Gastroesophageal sphincter (tissue), 4 donors: ENCODE measurements around the gene WFDC10A. TPM values are rescaled to one million over a fixed set of nuclear protein-coding genes. Genes with fewer than 3 reads are reported as not detected.

ENCODE experiments used
- ATAC-seq: fragments of 150-250 bp; one replicate; pipeline ENCODE4 v1.9.1; 2016; ENCODE audit warnings: mild to moderate bottlenecking, moderate library complexity
- H3K27ac ChIP-seq, 4 donors: fragments of 200-600 bp; sonication (generic) in 3 of 4; 1 replicate in 3 of 4; 2 replicates in 1 of 4; pipeline ENCODE4 v1.5.1; 2016 to 2019
- H3K27me3 ChIP-seq: fragments of 200-600 bp; sonication (generic); one replicate; pipeline ENCODE4 v1.5.1; 2019
- H3K36me3 ChIP-seq, 2 donors: fragments of 200-600 bp; sonication (generic); one replicate each; pipeline ENCODE4 v1.5.1; 2019; ENCODE audit warnings: control low read depth in 1 of 2
- H3K4me1 ChIP-seq, 3 donors: fragments of 200-600 bp; sonication (generic); 1 replicate in 2 of 3; 2 replicates in 1 of 3; pipeline ENCODE4 v1.5.1; 2016 to 2019; ENCODE audit warnings: control low read depth in 2 of 3
- H3K4me3 ChIP-seq, 2 donors: fragments of 200-600 bp; sonication (generic); one replicate each; pipeline ENCODE4 v1.5.1; 2019; ENCODE audit warnings: mild to moderate bottlenecking in 1 of 2, moderate library complexity in 1 of 2
- H3K9me3 ChIP-seq, 3 donors: fragments of 200-600 bp; sonication (generic); one replicate each; pipeline ENCODE4 v1.5.1; 2017 to 2019; ENCODE audit warnings: control low read depth in 2 of 3
- CTCF ChIP-seq, 4 experiments: fragments of 200-600 bp in 2 of 4; fragments of 450-650 bp in 2 of 4; sonication (generic) in 1 of 4; IDR thresholded peaks; one replicate each; pipeline ENCODE4 v1.5.1; 2017 to 2019; ENCODE audit warnings: antibody characterized with exemption in 4 of 4, mild to moderate bottlenecking in 2 of 4, moderate library complexity in 2 of 4
- EP300 ChIP-seq: sonication (generic); formaldehyde crosslinking; IDR thresholded peaks from one replicate; pipeline ENCODE4 v1.6.1; 2017; ENCODE audit warnings: antibody characterized with exemption, mild to moderate bottlenecking
- POLR2A ChIP-seq, 2 donors: fragments of 450-650 bp; IDR thresholded peaks; one replicate each; pipeline ENCODE4 v1.6.1; 2017; ENCODE audit warnings: antibody characterized with exemption in 2 of 2, mild to moderate bottlenecking in 2 of 2, moderate library complexity in 1 of 2
- POLR2AphosphoS5 ChIP-seq: sonication (generic); formaldehyde crosslinking; IDR thresholded peaks from one replicate; pipeline ENCODE4 v1.6.1; 2017; ENCODE audit warnings: antibody characterized with exemption
- total RNA-seq, 4 donors: library from RNA; depleted of rRNA; stranded (reverse); fragments of >200 nt; gene quantifications; one replicate each; pipeline ENCODE4 v1.1.0, GENCODE V29; 2016

Gene WFDC10A
- total RNA-seq, 4 donors from 2014 or later: not detected

GRCh38 chr20:45672765-45673164 lies 43.2 kb downstream of the WFDC10A start:
- peaks cover 0 to 15% (median 0%) of the 10 kb centered on the region in 3 donors for H3K9me3 ChIP-seq
- TF ChIP-seq POLR2A (IDR thresholded peaks at IDR 0.05) (no peak), EP300 (no peak), CTCF (IDR thresholded peaks at IDR 0.05) (no peak), POLR2AphosphoS5 (no peak)
- no peak overlapping the region for H3K4me3 ChIP-seq
- ATAC-seq: no peak
- no peaks in the 10 kb centered on the region for H3K36me3 ChIP-seq
- no peaks in the 10 kb centered on the region for H3K4me1 ChIP-seq
- H3K27me3 ChIP-seq: no peaks in the 10 kb centered on the region
- no peak overlapping the region for H3K27ac ChIP-seq

GRCh38 chr20:45679650-45680049 lies 50.1 kb downstream of the WFDC10A start:
- H3K4me3 ChIP-seq: no peak overlapping the region
- peaks cover 0 to 40% (median 0%) of the 10 kb centered on the region in 3 donors for H3K9me3 ChIP-seq
- peaks cover 20% of the 10 kb centered on the region for H3K27me3 ChIP-seq
- TF ChIP-seq POLR2A (IDR thresholded peaks at IDR 0.05): no peak
- no peak for TF ChIP-seq EP300
- no peak for TF ChIP-seq POLR2AphosphoS5
- TF ChIP-seq CTCF (IDR thresholded peaks at IDR 0.05): no peak
- H3K27ac ChIP-seq: no peak overlapping the region
- no peak for ATAC-seq
- H3K4me1 ChIP-seq: no peaks in the 10 kb centered on the region
- H3K36me3 ChIP-seq: no peaks in the 10 kb centered on the region

Other genes with a start within 250 kb of the WFDC10A start
- gene DBNDD2, start 221.4 kb upstream of the WFDC10A start, total RNA-seq: 100 to 1,000 TPM in 2 of 4 donors, 10 to 100 TPM in 2; 84.9 to 132 (median 106) TPM
- 10 to 100 TPM; 59.8 to 87.3 (median 67.6) TPM for gene PIGT, start 213.6 kb upstream of the WFDC10A start, total RNA-seq
- 10 to 100 TPM in 1 of 4 donors, 1 to 10 TPM in 2, not detected in 1; 7.0 to 21.9 (median 9.3) TPM for gene WFDC2, start 160.0 kb upstream of the WFDC10A start, total RNA-seq
- gene SPINT3, start 114.1 kb upstream of the WFDC10A start, total RNA-seq: not detected
- gene WFDC6, start 90.3 kb upstream of the WFDC10A start, total RNA-seq: not detected
- not detected for gene EPPIN, start 82.3 kb upstream of the WFDC10A start, total RNA-seq
- gene WFDC8, start 50.5 kb upstream of the WFDC10A start, total RNA-seq: not detected
- not detected for gene WFDC9, start 1.5 kb downstream of the WFDC10A start, total RNA-seq
- not detected for gene WFDC11, start 40.5 kb downstream of the WFDC10A start, total RNA-seq
- not detected for gene WFDC13, start 72.3 kb downstream of the WFDC10A start, total RNA-seq
- gene WFDC10B, start 75.3 kb downstream of the WFDC10A start, total RNA-seq: not detected
- gene SPINT4, start 92.6 kb downstream of the WFDC10A start, total RNA-seq: not detected
- 1 to 10 TPM in 1 of 4 donors, not detected in 3; 2.3 TPM for gene WFDC3, start 162.1 kb downstream of the WFDC10A start, total RNA-seq
- gene DNTTIP1, start 162.2 kb downstream of the WFDC10A start, total RNA-seq: 10 to 100 TPM; 21.8 to 33.3 (median 27.8) TPM
- under 1 TPM in 1 of 4 donors, not detected in 3; 0.72 TPM for gene UBE2C, start 182.9 kb downstream of the WFDC10A start, total RNA-seq
- 1 to 10 TPM in 3 of 4 donors, not detected in 1; 1.0 to 6.3 (median 1.3) TPM for gene TNNC2, start 197.6 kb downstream of the WFDC10A start, total RNA-seq
- 10 to 100 TPM; 45.9 to 76.3 (median 59.7) TPM for gene SNX21, start 204.1 kb downstream of the WFDC10A start, total RNA-seq
- gene ACOT8, start 227.7 kb downstream of the WFDC10A start, total RNA-seq: 10 to 100 TPM; 27.2 to 49.8 (median 29.9) TPM
- gene ZSWIM3, start 227.9 kb downstream of the WFDC10A start, total RNA-seq: 1 to 10 TPM; 2.8 to 5.0 (median 4.4) TPM